WTC11 (cell line): ENCODE measurements around the gene ABHD12.

ENCODE experiments used
- JUN ChIP-seq: sonication (generic); formaldehyde crosslinking; IDR thresholded peaks from 2 replicates; pipeline ENCODE4 v1.8.0; 2023; ENCODE audit warnings: mild to moderate bottlenecking, missing genetic modification reagents
- SMAD4 ChIP-seq: sonication (generic); formaldehyde crosslinking; IDR thresholded peaks from 2 replicates; pipeline ENCODE4 v1.8.0; 2022; ENCODE audit warnings: mild to moderate bottlenecking, missing genetic modification reagents
- TF ChIP-seq, protein P1 (sequence below): fragments of 200-600 bp; IDR thresholded peaks from 2 replicates; pipeline ENCODE4 v1.8.0; 2022; ENCODE audit warnings: antibody characterized with exemption
- TF ChIP-seq, protein P2 (sequence below): sonication (generic); formaldehyde crosslinking; conservative IDR thresholded peaks from 2 replicates; pipeline ENCODE4 v1.8.1; 2022; ENCODE audit warnings: mild to moderate bottlenecking, missing genetic modification reagents
- TF ChIP-seq, protein P3 (sequence below): sonication (generic); formaldehyde crosslinking; IDR thresholded peaks from 2 replicates; pipeline ENCODE4 v1.8.1; 2022; ENCODE audit warnings: missing genetic modification reagents, borderline replicate concordance

DNA sequence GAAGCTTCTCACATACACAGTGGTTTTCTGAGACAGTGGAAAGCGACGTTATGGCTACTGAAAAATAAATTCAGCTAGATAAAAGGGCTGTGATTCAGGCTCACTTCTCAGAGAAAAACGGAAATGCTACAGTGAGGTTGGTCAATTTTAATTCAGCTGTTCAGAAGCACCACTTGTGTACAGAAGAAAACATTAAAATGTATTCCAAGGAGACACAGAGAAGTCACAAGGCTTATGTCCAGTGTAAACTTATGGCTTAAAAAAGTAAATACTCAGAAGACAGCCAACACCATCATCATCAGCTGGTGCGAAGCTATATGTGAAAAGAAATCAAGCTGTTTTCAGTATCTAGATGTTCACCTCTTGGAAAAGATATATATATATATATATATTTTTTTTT is 68.6 kb downstream of the ABHD12 start:
- TF ChIP-seq, protein P1, sequence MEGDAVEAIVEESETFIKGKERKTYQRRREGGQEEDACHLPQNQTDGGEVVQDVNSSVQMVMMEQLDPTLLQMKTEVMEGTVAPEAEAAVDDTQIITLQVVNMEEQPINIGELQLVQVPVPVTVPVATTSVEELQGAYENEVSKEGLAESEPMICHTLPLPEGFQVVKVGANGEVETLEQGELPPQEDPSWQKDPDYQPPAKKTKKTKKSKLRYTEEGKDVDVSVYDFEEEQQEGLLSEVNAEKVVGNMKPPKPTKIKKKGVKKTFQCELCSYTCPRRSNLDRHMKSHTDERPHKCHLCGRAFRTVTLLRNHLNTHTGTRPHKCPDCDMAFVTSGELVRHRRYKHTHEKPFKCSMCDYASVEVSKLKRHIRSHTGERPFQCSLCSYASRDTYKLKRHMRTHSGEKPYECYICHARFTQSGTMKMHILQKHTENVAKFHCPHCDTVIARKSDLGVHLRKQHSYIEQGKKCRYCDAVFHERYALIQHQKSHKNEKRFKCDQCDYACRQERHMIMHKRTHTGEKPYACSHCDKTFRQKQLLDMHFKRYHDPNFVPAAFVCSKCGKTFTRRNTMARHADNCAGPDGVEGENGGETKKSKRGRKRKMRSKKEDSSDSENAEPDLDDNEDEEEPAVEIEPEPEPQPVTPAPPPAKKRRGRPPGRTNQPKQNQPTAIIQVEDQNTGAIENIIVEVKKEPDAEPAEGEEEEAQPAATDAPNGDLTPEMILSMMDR: no peak
- TF ChIP-seq, protein P2, sequence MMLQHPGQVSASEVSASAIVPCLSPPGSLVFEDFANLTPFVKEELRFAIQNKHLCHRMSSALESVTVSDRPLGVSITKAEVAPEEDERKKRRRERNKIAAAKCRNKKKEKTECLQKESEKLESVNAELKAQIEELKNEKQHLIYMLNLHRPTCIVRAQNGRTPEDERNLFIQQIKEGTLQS: no peak
- TF ChIP-seq JUN (CRISPR knock-in tag) (no peak), SMAD4 (CRISPR knock-in tag) (no peak)
- TF ChIP-seq, protein P3, sequence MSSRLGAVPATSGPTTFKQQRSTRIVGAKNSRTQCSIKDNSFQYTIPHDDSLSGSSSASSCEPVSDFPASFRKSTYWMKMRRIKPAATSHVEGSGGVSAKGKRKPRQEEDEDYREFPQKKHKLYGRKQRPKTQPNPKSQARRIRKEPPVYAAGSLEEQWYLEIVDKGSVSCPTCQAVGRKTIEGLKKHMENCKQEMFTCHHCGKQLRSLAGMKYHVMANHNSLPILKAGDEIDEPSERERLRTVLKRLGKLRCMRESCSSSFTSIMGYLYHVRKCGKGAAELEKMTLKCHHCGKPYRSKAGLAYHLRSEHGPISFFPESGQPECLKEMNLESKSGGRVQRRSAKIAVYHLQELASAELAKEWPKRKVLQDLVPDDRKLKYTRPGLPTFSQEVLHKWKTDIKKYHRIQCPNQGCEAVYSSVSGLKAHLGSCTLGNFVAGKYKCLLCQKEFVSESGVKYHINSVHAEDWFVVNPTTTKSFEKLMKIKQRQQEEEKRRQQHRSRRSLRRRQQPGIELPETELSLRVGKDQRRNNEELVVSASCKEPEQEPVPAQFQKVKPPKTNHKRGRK (CRISPR knock-in tag): no peak
